HEK293 (cell line): Measurements from ENCODE around the gene BEND7.
A peak's percentile ranks its signal among the peaks of the same experiment; 100 is the strongest.

Experiments used
- CTCF ChIA-PET: fragments of 350-600 bp; formaldehyde crosslinking; extraction: SDS; loops from one replicate; lab custom pipeline; 2021; ENCODE audit warnings: antibody characterized with exemption; lab: Yijun Ruan, JAX
- POLR2A ChIA-PET: fragments of 300-600 bp; formaldehyde crosslinking; extraction: SDS; loops from one replicate; lab custom pipeline; 2020; ENCODE audit warnings: antibody characterized with exemption, inconsistent platforms; lab: Yijun Ruan, JAX
- H3K27ac ChIP-seq: fragments of 200-500 bp; sonication (Bioruptor generic); 2 replicates; pipeline ENCODE4 v1.5.1; 2014; ENCODE audit warnings: low read depth, low read length, control low read depth, inconsistent platforms; ENCODE audit errors: extremely low read depth
- H3K36me3 ChIP-seq, 2 experiments: fragments of 200-500 bp in 1 of 2; sonication (Bioruptor generic) in 1 of 2; 1 replicate in 1 of 2; 2 replicates in 1 of 2; pipeline ENCODE4 v1.5.1; 2014 to 2017; ENCODE audit warnings: inconsistent platforms in 2 of 2, low read length in 2 of 2; ENCODE audit not compliant: control insufficient read depth in 2 of 2, insufficient read depth in 1 of 2
- H3K4me1 ChIP-seq: fragments of 200-500 bp; sonication (Bioruptor generic); 2 replicates; pipeline ENCODE4 v1.5.1; 2014; ENCODE audit warnings: mild to moderate bottlenecking, low read length, inconsistent platforms; ENCODE audit not compliant: control insufficient read depth, insufficient read depth
- H3K4me3 ChIP-seq: 2 replicates; pipeline ENCODE4 v1.5.1; 2011; ENCODE audit warnings: low read depth, mild to moderate bottlenecking, control low read depth, low read length, moderate library complexity
- H3K9me3 ChIP-seq: fragments of 200-500 bp; sonication (Bioruptor generic); 2 replicates; pipeline ENCODE4 v1.5.1; 2014; ENCODE audit warnings: low read depth, low read length, inconsistent platforms; ENCODE audit not compliant: control insufficient read depth, insufficient read depth
- ELK4 ChIP-seq: IDR thresholded peaks from 2 replicates; pipeline ENCODE4 v1.6.1; 2011; ENCODE audit warnings: mild to moderate bottlenecking, low read depth, low read length, borderline replicate concordance
- GLIS1 ChIP-seq: fragments of 450-650 bp; formaldehyde crosslinking; IDR thresholded peaks from 2 replicates; pipeline ENCODE4 v1.5.1; 2016; ENCODE audit warnings: missing biosample characterization, missing genetic modification characterization
- KLF16 ChIP-seq: fragments of 450-650 bp; formaldehyde crosslinking; IDR thresholded peaks from 2 replicates; pipeline ENCODE4 v1.5.1; 2017; ENCODE audit warnings: missing biosample characterization, missing genetic modification characterization
- KLF17 ChIP-seq: fragments of 450-650 bp; formaldehyde crosslinking; IDR thresholded peaks from 2 replicates; pipeline ENCODE4 v1.5.1; 2016; ENCODE audit warnings: missing biosample characterization, missing genetic modification characterization
- KLF9 ChIP-seq: fragments of 450-650 bp; formaldehyde crosslinking; IDR thresholded peaks from 2 replicates; pipeline ENCODE4 v1.5.1; 2016; ENCODE audit warnings: missing biosample characterization, missing genetic modification characterization, low read depth
- PATZ1 ChIP-seq: fragments of 450-650 bp; formaldehyde crosslinking; IDR thresholded peaks from 2 replicates; pipeline ENCODE4 v1.5.1; 2016; ENCODE audit warnings: missing biosample characterization, missing genetic modification characterization
- SALL2 ChIP-seq: fragments of 450-650 bp; formaldehyde crosslinking; IDR thresholded peaks from 2 replicates; pipeline ENCODE4 v1.5.0; 2017; ENCODE audit warnings: missing biosample characterization, mild to moderate bottlenecking, missing genetic modification characterization, borderline replicate concordance
- ZFHX2 ChIP-seq: fragments of 450-650 bp; formaldehyde crosslinking; conservative IDR thresholded peaks from 2 replicates; pipeline ENCODE4 v1.5.1; 2016; ENCODE audit warnings: missing biosample characterization, missing genetic modification characterization
- ZNF112 ChIP-seq: fragments of 450-650 bp; formaldehyde crosslinking; IDR thresholded peaks from 2 replicates; pipeline ENCODE4 v1.5.0; 2017; ENCODE audit warnings: missing biosample characterization, missing genetic modification characterization
- ZNF174 ChIP-seq: fragments of 450-650 bp; formaldehyde crosslinking; IDR thresholded peaks from 2 replicates; pipeline ENCODE4 v1.5.0; 2017; ENCODE audit warnings: missing biosample characterization, mild to moderate bottlenecking, missing genetic modification characterization
- ZNF175 ChIP-seq: fragments of 450-650 bp; formaldehyde crosslinking; IDR thresholded peaks from 2 replicates; pipeline ENCODE4 v1.5.1; 2016; ENCODE audit warnings: missing biosample characterization, missing genetic modification characterization
- ZNF19 ChIP-seq: fragments of 450-650 bp; formaldehyde crosslinking; IDR thresholded peaks from 2 replicates; pipeline ENCODE4; 2016; ENCODE audit warnings: missing biosample characterization, missing genetic modification characterization, low read depth
- ZNF202 ChIP-seq: fragments of 450-650 bp; formaldehyde crosslinking; IDR thresholded peaks from 2 replicates; pipeline ENCODE4 v1.5.1; 2016; ENCODE audit warnings: missing biosample characterization, missing genetic modification characterization, borderline replicate concordance
- ZNF449 ChIP-seq: fragments of 450-650 bp; formaldehyde crosslinking; IDR thresholded peaks from 2 replicates; pipeline ENCODE4 v1.5.1; 2017; ENCODE audit warnings: missing biosample characterization, mild to moderate bottlenecking, missing genetic modification characterization, moderate library complexity
- ZNF530 ChIP-seq: fragments of 450-650 bp; formaldehyde crosslinking; IDR thresholded peaks from 2 replicates; pipeline ENCODE4 v1.5.1; 2016; ENCODE audit warnings: low read depth, missing biosample characterization, missing genetic modification characterization
- ZNF544 ChIP-seq: fragments of 450-650 bp; formaldehyde crosslinking; IDR thresholded peaks from 2 replicates; pipeline ENCODE4 v1.5.0; 2017; ENCODE audit warnings: missing biosample characterization, missing genetic modification characterization
- ZNF558 ChIP-seq: fragments of 450-650 bp; formaldehyde crosslinking; IDR thresholded peaks from 2 replicates; pipeline ENCODE4 v1.5.1; 2016; ENCODE audit warnings: missing biosample characterization, missing genetic modification characterization
- ZNF560 ChIP-seq: fragments of 450-650 bp; formaldehyde crosslinking; IDR thresholded peaks from 2 replicates; pipeline ENCODE4 v1.5.1; 2017; ENCODE audit warnings: missing biosample characterization, missing genetic modification characterization, borderline replicate concordance
- ZNF610 ChIP-seq: fragments of 450-650 bp; formaldehyde crosslinking; IDR thresholded peaks from 2 replicates; pipeline ENCODE4 v1.5.1; 2016; ENCODE audit warnings: missing biosample characterization, missing genetic modification characterization, borderline replicate concordance
- ZNF654 ChIP-seq: fragments of 450-650 bp; formaldehyde crosslinking; IDR thresholded peaks from 2 replicates; pipeline ENCODE4 v1.5.1; 2016; ENCODE audit warnings: low read depth, missing biosample characterization, missing genetic modification characterization
- ZNF791 ChIP-seq: fragments of 450-650 bp; formaldehyde crosslinking; IDR thresholded peaks from 2 replicates; pipeline ENCODE4 v1.5.1; 2016; ENCODE audit warnings: missing biosample characterization, missing genetic modification characterization
- ZNF837 ChIP-seq: fragments of 450-650 bp; formaldehyde crosslinking; IDR thresholded peaks from 2 replicates; pipeline ENCODE4 v1.5.1; 2016; ENCODE audit warnings: missing biosample characterization, missing genetic modification characterization

Gene BEND7

GRCh38 chr10:13481690-13482089 lies 47.1 kb downstream of the BEND7 start (continued):
- TF ChIP-seq ZNF449 (tag by site-specific recombination) (no peak), ZNF175 (tag by site-specific recombination) (no peak)
- TF ChIP-seq, all 188 proteins: peak for 0

- TF ChIP-seq ELK4 = no peak
- no peak for TF ChIP-seq ZNF202 (tag by site-specific recombination)
- no peak for TF ChIP-seq ZNF610 (tag by site-specific recombination)
- no peak for TF ChIP-seq ZNF19 (tag by site-specific recombination)
- TF ChIP-seq ZNF112 (tag by site-specific recombination) = no peak
- no peak for TF ChIP-seq SALL2 (tag by site-specific recombination)
- TF ChIP-seq ZFHX2 (tag by site-specific recombination) = no peak
- no peak for TF ChIP-seq ZNF174
- ChIA-PET POLR2A (no interaction called here), CTCF (interaction anchor here (0.6 to 1.4 kb wide), 2 partner anchors 33 to 71 kb away, joined by 3 to 4 read pairs; no protein-coding TSS in a partner anchor)
- Histone ChIP-seq H3K9me3 (no peaks in the 10 kb centered on the region), H3K4me3 (no peak overlapping the region), H3K4me1 (no peaks in the 10 kb centered on the region), H3K27ac (no peak overlapping the region), H3K36me3 (peaks cover 0 to 32% of the 10 kb centered on the region in 2 experiments; a peak in 2 of 3 replicates)
Observed at GRCh38 chr10:13475124-13475523, 53.7 kb downstream of the BEND7 start.

- ChIA-PET POLR2A (no interaction called here), CTCF (no interaction called here)
- no peak overlapping the region for H3K27ac ChIP-seq
- no peak for TF ChIP-seq ZNF654 (tag by site-specific recombination)
- peak; percentile 90 for TF ChIP-seq ZNF558 (tag by site-specific recombination)
- TF ChIP-seq, all 188 proteins: peak for 1
- no peaks in the 10 kb centered on the region for H3K4me1 ChIP-seq
- no peaks in the 10 kb centered on the region for H3K9me3 ChIP-seq
- no peak overlapping the region for H3K4me3 ChIP-seq
- H3K36me3 ChIP-seq = peaks cover 0 to 28% of the 10 kb centered on the region in 2 experiments; a peak in 2 of 3 replicates
Observed at GRCh38 chr10:13473986-13474385, 54.8 kb downstream of the BEND7 start.

GRCh38 chr10:13472359-13472758 lies 56.5 kb downstream of the BEND7 start:
- Histone ChIP-seq H3K27ac (no peak overlapping the region), H3K9me3 (no peaks in the 10 kb centered on the region), H3K4me1 (no peaks in the 10 kb centered on the region), H3K4me3 (no peak overlapping the region), H3K36me3 (peaks cover 0 to 25% of the 10 kb centered on the region in 2 experiments; a peak in 1 of 3 replicates)
- ChIA-PET POLR2A (no interaction called here), CTCF (no interaction called here)
- TF ChIP-seq KLF9 (tag by site-specific recombination) = no peak
- no peak for TF ChIP-seq KLF16
- peak; percentile 97 for TF ChIP-seq ZNF558 (tag by site-specific recombination)

- Histone ChIP-seq H3K9me3 (no peaks in the 10 kb centered on the region), H3K4me3 (no peak overlapping the region), H3K4me1 (no peaks in the 10 kb centered on the region), H3K27ac (no peak overlapping the region), H3K36me3 (peaks cover 0 to 22% of the 10 kb centered on the region in 2 experiments; a peak in 1 of 3 replicates)
- ChIA-PET CTCF (interaction anchor here (0.6 to 1.7 kb wide), 3 partner anchors 30 to 91 kb away, joined by 3 to 8 read pairs (median 3); no protein-coding TSS in a partner anchor), POLR2A (no interaction called here)
- TF ChIP-seq ZNF544 (tag by site-specific recombination) = no peak
- TF ChIP-seq KLF17 (tag by site-specific recombination) = no peak
- no peak for TF ChIP-seq ZNF530 (tag by site-specific recombination)
- no peak for TF ChIP-seq PATZ1 (tag by site-specific recombination)
- TF ChIP-seq ZNF560 (tag by site-specific recombination) = no peak
- no peak for TF ChIP-seq ZNF791
- no peak for TF ChIP-seq GLIS1
- no peak for TF ChIP-seq ZNF837
Observed at GRCh38 chr10:13470270-13470669, 58.5 kb downstream of the BEND7 start.
